NB4 (cell line): ENCODE results near the gene ANKRD6.

Experiments
- POLR2A ChIP-seq: IDR thresholded peaks from 2 replicates; pipeline ENCODE4 v1.6.1; 2011; ENCODE audit warnings: mild to moderate bottlenecking; ENCODE audit not compliant: insufficient read length; ENCODE audit errors: extremely low read depth
- TF ChIP-seq, protein P1 (sequence below): IDR thresholded peaks from one replicate; pipeline ENCODE4 v1.5.1; 2012; ENCODE audit warnings: low read depth, low read length
- TF ChIP-seq, protein P2 (sequence below): IDR thresholded peaks from 2 replicates; pipeline ENCODE4 v1.6.1; 2011; ENCODE audit warnings: low read depth, low read length

DNA sequence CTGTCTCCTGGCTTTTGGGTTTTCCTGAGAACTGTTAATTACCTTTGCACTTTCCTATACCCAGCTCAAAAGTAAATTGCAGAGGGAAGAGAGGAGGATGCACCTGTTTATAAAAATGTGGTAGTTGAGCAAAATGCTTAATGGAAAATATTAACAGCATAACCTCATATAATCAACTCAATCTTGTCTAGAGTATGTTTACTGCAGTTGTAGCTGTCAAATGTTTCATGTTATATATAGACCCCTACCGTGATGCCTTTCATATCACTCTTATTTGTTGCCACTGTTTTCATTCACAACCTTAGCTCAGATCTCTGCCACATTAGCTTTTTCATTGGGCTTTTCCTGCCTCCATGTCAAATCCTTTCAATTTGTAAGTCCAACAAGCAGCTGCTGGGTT is 36.0 kb downstream of the ANKRD6 start:
- TF ChIP-seq, protein P1, sequence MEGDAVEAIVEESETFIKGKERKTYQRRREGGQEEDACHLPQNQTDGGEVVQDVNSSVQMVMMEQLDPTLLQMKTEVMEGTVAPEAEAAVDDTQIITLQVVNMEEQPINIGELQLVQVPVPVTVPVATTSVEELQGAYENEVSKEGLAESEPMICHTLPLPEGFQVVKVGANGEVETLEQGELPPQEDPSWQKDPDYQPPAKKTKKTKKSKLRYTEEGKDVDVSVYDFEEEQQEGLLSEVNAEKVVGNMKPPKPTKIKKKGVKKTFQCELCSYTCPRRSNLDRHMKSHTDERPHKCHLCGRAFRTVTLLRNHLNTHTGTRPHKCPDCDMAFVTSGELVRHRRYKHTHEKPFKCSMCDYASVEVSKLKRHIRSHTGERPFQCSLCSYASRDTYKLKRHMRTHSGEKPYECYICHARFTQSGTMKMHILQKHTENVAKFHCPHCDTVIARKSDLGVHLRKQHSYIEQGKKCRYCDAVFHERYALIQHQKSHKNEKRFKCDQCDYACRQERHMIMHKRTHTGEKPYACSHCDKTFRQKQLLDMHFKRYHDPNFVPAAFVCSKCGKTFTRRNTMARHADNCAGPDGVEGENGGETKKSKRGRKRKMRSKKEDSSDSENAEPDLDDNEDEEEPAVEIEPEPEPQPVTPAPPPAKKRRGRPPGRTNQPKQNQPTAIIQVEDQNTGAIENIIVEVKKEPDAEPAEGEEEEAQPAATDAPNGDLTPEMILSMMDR, result no peak
- TF ChIP-seq POLR2A, result no peak
- TF ChIP-seq, protein P2, sequence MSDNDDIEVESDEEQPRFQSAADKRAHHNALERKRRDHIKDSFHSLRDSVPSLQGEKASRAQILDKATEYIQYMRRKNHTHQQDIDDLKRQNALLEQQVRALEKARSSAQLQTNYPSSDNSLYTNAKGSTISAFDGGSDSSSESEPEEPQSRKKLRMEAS, result no peak
